Daoy (cell line): Measurements from ENCODE around the gene TMEM97. TPM values are rescaled to one million over a fixed set of nuclear protein-coding genes. Genes with fewer than 3 reads are reported as not detected.
"Not testable (repeated sequence)": the region's sequence is repeated elsewhere in the genome, so short reads cannot be mapped to it uniquely, and the experiment has no call there.

ENCODE experiments used
- DNase-seq: peaks from one replicate; pipeline ENCODE4 v3.0.0-alpha.2; 2015; ENCODE audit warnings: low read depth
- total RNA-seq: library from RNA; depleted of rRNA; stranded (reverse); fragments of >200 nt; shearing (Covaris generic); gene quantifications from 2 replicates; pipeline ENCODE4 v1.2.3, GENCODE V29; 2014; rRNA removed

The TMEM97 gene
- total RNA-seq, result 42.2 and 45.9 TPM in 2 replicates

DNA sequence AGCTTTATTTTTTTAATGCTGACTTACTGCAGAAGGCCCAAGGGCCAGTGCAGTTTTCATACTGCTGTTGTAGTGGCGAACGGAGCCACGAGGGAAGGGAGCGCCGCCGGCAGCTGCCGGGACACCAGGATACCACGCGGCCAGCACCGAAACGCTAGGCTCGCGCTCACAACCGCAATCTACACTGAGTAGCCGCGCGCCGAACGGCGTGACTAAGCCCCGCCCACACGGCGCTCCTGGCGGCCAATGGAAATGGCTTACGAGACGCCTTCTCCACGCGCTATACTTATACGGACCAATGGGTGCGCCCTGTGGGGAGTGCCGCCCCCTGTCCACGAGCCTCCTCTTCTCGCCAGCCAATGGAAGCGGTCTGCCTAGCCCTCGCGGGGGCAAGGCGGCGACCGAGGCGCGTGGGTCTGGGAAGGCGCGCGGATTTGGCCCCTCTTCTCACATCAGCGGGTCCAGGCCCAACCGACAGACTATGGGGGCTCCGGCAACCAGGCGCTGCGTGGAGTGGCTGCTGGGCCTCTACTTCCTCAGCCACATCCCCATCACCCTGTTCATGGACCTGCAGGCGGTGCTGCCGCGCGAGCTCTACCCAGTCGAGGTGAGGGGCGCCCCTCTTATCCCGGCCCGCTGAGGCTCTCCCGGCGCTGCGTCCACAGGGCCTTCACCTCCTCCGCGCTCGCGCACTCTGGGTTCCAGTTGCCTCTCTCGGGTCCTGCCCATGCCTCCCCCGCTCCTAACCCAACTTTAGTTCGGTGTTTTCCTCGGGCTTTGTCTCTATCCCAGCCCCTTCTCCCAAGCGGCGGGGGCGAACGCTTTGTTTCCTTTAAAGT, at the start of gene TMEM97:
TMEM97 (plus strand) TSS at position 442 of the 839 bp plus-strand sequence; CDS start at position 482, 40 bp downstream.
- DNase-seq, result peak; percentile 99

DNA sequence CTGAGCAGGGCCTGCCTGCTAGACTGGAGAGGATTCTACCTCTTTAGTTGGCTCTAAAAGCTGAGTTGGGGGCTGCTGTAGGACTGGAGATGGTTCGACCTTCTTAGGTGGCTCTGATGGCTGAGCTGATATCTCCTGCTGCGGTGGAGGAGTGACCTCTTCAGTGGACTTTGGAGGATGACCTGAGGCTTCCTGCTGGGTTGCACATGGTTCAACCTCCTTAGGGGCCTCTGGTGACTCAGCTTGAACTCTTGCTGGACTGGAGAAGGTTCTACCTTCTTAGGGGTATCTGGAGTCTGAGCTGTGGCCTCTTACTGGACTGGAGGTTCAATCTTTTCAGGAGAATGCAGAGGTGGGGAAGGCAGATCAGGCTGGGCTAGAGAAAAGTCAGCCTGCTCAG, 48.9 kb upstream of the TMEM97 start:
- no peak for DNase-seq

DNA sequence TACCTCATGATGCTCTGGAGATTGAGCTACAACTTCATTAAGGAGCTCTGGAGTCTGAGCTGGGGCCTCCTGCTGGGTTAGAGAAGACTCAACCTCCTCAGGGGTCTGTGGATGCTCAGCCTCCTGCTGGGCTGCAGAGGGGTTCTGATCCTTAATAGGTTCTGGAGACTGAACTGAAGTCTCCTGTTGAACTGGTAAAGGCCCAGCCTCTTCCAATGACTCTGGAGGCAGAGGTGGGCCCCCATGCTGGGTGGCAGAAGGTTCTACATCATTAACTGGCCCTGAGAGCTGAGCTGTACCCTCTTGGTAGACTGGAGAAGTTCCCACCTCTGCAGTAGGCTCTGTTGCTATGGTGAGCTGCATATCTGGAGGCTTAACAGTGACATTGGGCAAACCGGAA, 48.1 kb upstream of the TMEM97 start:
- no peak for DNase-seq

DNA sequence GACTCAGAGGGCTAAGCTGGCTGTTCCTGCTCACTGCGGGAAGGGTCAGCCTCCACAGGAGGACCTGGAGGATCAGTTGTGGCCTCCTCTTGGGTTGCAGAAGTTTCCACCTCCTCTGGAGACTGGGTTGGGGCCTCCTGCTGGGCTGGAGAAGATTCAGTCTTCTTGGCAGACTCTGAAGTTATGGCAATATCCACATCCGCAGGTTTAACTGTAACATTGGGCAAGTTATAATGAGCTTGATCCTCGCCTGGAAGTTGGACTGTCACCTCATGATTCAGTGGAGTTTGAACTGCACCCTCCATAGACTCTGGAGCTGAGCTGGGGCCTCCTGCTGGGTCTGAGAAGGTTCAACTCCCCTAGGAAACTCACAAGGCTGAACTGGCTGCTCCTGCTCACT, 47.6 kb upstream of the TMEM97 start:
- no peak for DNase-seq

DNA sequence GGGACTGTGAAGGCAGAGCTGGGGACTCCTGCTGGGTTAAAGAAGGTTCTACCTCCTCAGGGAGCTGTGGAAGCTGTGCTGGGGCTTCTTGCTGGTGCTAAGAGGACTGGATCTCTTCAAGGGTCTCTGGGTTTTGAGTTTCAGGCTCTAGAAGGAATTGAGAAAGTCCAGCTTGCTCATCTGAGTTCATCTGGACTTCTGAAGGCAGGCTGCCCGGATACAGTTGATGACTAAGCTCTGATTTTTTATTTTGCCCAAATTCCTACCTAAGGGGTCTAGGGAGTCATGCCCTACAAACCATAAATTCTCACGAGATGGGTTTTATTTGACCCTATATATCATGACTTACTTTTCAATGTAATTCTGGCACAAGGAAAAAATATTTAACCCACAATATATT, 46.8 kb upstream of the TMEM97 start:
- no peak for DNase-seq

DNA sequence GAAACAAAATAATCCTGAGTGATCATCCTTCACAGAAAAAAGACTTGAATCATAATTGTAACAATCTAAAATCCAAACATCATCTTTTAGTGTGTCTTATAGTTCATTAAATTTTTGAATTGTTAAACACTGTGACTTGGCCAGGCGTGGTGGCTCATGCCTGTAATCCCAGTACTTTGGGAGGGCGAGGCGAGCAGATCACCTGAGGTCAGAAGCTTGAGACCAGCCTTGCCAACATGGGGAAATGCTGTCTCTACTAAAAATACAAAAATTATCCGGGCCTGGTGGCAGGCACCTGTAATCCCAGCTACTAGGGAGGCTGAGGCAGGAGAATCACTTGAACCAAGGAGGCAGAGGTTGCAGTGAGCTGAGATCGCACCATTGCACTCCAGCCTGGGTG, 45.7 kb upstream of the TMEM97 start:
- not testable (repeated sequence) for DNase-seq

DNA sequence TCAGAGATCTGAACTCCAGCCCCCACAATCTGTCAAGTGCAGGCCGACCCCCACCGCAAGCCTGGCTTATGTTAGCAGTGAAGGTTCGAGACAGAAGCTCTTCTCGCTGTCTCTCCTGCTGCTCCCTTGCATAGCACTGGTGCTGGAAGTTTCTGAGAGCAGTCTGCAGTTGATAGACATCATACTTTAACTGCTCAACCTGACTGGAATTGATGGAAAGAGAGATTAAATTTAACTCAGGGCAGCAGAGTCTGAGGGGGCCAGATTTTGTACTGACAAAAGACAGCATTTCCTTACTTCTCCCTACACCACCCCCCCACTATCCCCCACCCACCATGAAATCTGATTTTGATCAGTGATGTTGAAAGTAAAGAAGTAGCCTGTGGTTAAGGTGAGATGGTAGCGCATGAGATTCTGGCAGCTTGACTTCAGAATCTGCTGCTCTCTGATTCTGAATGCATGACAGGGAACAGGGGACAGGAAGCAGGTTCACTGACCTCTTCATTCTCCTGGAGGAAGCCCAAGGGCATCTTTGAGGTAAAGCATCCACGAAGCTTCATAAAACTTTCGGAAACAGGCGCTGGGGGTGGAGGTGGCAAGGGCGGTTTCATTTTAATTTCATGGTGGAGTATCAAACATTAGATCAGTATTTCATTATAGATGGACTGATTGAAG, 44.3 kb upstream of the TMEM97 start:
- DNase-seq, result no peak

DNA sequence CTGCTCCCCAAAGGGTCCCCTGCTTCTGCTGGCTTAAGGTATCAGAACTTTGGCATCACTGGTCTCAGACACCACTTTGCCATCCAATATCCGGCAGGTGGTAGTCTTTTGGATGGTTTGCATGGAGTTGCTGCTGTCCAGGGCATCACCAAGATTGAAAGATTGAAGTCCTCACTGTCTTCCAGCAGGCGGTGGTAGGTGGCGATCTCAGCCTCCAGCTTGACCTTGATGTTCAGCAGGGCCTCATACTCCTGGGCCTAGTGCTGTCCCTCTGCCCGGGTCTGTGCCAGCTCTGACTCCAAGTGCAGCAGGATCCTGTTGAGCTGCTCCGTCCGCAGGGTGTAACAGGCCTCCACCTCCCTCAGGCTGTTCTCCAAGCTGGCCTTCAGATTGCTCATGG, 43.0 kb upstream of the TMEM97 start:
- no peak for DNase-seq

DNA sequence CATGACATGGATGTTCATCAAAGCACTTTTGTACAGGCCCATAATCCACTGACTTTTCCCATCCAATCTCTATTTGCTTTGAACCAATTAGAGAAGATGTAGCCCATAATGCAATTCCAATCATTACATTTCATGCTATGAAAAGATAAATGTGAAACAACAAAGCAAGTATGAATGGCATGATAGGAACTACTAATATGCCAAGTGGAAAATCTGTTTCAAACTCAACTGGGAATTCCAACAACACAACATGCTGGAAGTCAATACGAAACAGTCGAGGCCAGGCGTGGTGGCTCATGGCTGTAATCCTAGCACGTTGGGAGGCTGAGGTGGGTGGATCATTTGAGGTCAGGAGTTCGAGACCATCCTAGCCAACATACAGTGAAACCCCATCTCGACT, 39.6 kb upstream of the TMEM97 start:
- DNase-seq, result no peak

DNA sequence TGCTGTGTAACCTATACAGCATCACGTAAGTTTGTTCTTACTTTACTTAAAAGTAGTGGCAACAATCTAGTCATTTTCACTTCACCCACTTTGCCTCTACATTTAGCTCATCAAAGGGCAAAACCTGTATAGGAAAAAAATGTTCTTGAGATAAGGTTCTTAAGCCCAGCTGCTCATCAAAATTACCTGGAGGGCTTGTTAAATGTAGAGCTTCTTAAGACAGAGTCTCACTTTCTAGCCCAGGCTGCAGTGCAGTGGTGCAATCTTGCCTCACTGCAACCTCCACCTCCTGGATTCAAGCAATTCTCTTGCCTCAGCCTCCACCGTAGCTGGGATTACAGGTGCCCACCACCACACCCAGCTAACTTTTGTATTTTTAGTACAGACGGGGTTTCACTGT, 38.2 kb upstream of the TMEM97 start:
- DNase-seq, result no peak

DNA sequence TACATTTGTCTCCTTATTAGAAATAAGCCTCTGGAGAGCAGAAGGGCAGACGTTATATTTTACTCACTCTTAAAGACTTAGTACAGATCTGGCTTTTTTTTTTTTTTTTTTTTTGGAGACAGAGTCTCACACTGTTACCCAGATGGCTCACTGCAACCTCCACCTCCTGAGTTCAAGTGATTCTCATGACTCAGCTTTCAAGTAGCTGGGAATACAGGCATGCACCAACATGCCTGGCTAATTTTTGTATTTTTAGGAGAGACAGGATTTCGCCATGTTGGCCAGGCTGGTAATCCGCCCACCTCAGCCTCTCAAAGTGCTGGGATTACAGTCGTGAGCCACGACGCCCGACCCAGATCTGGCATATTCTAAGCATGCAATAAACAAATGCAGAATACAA, 36.4 kb upstream of the TMEM97 start:
- peak; percentile 76 for DNase-seq

DNA sequence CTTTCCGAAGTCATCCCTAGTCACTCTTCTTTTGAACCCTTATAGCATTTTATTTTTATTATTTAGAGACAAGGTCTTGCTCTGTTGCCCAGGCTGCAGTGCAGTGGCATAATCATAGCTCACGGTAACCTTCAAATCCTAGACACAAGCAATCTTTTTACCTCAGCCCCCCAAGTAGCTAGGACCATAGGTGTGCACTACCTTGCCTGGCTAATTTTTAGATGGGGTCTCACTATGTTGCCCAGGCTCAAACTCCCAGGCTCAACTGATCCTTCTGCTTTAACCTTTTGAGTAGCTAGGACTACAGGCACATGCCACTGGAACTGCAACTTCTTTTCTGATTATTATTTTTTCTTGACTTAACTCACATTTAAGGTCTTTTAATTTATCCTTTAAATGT, 33.0 kb upstream of the TMEM97 start:
- DNase-seq, result no peak

DNA sequence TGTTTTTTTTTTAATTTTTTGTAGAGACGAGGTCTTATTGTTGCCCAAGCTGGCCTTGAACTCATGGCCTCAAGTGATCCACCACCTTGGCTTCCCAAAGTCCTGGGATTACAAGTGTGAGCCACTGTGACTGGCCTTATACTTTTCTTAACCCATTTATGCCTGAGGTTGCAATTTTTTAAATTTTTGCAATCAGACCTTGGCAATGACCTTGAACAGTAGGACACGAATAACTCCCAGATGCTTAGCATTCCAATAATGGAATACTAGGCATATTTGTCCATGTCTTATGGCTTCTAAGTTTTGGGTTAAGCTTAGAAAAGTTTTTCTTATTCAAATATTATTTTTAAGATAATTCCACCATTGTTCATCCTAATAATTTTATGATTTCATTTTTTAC, 28.3 kb upstream of the TMEM97 start:
- no peak for DNase-seq

DNA sequence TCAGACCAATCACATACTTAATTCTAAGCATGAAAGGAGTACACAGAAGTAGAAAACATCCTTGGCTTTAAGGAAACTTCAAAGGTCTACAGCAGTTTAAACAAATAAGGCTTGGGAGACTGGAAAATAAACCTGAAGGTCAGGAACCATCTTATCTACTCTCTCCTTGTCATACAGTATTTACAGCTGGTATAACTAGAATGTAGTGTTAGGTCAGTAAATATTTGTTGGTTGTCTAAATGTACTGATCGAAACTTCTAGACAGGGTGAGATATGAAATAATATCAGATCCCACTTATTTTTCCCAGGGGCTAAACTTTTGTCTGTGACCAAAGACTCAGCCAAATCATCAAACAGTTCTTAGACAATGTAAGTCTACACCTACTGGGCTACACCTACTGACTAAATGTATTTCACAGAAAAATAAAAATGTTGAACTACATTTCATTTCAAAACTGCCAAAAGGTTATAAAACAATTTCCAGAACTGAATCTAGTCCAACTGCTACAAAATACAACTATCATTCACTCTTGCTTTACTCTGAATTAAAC, 27.1 kb upstream of the TMEM97 start:
- DNase-seq, result no peak

DNA sequence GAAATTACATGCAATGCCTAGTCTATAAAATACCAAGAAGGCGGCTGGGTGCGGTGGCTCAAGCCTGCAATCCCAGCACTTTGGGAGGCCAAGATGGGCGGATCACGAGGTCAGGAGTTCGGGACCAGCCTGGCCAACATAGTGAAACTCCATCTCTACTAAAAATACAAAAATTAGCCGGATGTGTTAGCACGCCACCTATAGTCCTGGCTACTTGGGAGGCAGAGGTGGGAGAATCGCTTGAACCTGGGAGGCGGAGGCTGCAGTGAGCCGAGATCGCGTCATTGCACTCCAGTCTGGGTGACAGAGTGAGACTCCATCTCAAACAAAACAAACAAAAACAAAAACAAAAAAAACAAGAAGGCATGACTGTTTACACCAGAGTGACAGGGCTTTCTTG, 26.1 kb upstream of the TMEM97 start:
- not testable (repeated sequence) for DNase-seq

DNA sequence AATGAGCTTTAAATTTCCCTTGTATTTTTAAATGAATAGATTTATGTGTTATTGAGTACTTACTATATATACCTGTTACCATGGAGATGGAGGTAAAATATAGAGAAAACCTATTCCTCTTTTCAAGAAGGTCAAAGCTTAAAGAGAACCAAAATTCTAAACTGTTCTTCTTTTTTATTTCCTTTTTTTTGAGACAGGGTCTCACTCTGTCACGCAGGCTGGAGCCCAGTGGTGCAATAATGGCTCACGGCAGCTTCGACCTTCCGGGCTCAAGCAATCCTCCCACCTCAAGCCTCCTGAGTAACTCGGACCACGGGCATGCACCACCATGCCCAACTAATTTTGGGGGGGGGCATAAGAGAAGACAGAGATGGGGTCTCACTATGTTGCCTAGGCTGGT, 25.0 kb upstream of the TMEM97 start:
- DNase-seq, result no peak

DNA sequence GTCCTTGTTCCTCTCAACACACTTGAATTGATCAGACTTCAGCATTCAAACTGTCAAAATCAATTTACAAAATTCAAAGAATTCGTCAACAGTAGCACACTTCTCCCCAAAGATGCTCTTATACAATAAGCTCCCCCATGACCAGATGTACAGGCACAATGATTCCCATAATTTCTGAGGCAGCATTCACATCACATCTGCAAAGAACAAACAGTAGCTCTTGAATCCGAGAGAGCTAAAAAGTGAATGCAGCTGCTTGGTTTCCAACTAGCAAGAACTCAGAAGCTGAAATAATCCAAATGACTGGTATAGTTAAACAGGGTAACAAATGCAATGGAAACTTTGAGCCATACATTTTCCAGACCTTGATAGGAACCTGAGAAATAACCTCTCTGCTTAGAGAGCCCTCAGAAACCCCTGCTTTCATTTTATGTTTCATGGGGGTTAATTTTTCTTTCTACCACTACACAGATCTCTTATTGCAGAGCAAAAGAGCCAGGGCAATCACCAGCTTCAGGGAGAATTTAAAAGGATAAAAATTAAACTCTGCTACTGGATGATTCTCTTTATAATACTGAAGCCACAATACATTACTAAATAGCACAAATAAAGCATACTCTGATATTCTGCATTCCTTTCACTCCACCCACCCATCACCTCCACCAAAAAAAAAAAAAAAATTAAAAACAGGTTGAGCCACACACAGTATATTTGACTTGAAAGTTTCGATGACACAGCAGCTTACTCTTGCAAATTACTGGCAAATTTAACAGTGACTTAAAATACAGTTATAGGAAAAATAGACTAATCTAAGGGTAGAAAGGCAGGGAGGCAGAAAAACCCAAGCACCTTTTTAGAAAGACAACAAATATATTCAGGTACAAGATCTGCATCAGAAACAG, 23.1 kb upstream of the TMEM97 start:
- no peak for DNase-seq

DNA sequence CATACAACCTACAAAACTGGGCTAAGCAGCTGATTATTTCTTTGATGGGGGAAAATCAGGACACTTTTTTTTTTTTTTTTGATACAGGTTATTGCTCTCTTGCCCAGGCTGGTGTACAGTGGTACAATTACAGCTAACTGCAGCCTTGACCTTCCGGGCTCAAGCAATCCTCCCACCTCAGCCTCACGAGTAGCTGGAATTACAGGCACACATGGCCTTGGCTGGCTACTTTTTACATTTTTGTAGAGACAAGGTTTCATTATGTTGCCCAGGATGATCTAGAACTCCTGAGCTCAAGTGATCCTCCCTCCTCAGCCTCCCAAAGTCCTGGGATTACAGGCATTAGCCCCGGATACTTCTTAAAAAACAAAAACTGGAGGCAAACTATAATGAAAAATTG, 20.6 kb upstream of the TMEM97 start:
- no peak for DNase-seq

DNA sequence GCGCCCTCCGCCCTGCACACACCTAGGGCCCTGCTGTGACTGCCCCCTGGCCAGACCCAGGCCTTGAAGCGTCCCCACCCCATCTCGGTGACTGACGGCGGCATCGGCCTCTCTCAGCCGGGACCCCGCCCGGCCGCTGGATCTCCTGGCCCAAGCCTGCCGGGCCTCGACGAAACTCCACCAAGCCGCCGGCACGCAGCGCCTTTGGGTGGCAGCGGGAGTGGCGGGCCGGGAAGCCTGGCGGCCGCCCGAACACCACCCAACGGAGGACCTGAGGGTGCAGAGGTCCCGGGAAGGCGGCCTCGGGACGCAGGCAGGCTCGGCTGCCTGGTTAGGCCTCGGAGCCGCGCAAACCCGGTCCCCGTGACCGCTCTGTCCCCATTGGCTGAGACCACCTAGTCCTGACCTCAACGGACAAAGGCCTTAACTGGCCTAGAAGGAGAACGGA, 12.0 kb upstream of the TMEM97 start:
- no peak for DNase-seq

DNA sequence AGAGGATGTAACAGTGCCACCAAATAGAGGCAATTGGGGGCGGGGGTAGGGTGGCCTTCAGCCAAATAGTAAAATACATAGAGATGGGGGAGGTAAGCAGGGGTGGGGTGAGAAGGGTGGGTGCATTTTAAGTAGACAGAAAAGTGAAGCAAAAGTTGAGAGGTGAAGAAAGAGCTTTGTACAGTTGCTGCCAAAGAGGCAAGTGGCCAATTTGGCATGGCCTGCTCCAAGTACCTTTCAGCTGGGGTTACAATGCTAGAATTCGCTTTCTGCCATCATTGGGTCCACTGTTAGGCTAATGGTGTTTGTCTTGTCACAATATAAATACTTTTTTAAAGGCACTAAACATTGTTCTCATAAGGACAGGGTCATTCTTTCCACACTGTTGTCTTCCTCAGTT, 5.2 kb upstream of the TMEM97 start:
- DNase-seq, result no peak

DNA sequence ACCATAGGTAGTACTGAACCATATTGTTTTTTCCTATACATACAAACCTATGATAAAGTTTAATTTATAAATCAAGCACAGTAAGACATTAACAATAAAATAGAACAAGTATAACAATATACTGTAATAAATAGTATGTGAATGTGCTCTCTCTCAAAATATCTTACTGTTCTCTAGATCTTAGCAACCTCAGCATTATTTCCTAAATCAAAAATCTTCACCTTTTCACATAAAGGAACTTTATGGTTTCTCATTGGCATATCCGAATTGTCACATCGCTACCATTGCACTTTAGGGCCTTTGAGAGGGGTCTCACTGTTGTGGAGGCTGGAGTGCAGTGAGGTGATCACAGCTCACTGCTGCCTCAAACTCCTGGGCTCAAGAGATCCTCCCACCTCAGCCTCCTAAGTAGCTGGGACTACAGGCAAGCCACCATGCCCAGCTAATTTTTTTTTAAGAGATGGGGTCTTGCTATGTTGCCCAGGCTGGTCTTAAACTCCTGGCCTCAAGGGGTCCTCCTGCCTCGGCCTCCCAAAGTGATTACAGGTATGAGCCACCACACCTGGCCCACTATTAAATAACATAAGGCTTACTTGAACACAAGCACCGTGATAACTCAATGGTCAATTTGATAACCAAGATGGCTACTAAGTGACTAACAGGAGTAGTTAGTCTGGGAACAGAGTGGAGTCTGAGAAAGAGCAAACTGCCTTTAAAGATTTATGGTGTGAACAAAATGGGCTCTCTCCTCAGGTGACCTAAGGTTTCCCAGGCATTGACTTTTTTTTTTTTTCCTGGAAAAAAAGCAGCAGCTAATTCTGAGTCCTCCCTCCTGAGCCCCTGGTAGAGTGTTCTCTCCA, 2.9 kb upstream of the TMEM97 start:
- DNase-seq, result no peak
